Mammary epithelial cell (primary cell): ENCODE data around the gene ALDH1L2.

ENCODE experiments used
- CTCF ChIP-seq, 2 donors: IDR thresholded peaks in 1 of 2; conservative IDR thresholded peaks in 1 of 2; 2 replicates each; pipeline ENCODE4 v1.5.1; 2011 to 2012; ENCODE audit warnings: inconsistent platforms in 2 of 2, low read length in 2 of 2, mild to moderate bottlenecking in 2 of 2, control low read depth in 1 of 2, low read depth in 1 of 2; ENCODE audit not compliant: insufficient read depth in 1 of 2; ENCODE audit errors: extremely low read depth in 1 of 2
- EZH2 ChIP-seq: IDR thresholded peaks from 2 replicates; pipeline ENCODE4 v1.6.1; 2012; ENCODE audit warnings: low read length, inconsistent platforms, borderline replicate concordance

GRCh38 chr12:105025890-105026289, 58.4 kb downstream of the ALDH1L2 start:
- TF ChIP-seq CTCF (conservative IDR thresholded peaks at IDR 0.05 in 1 of 2, IDR thresholded peaks at IDR 0.05 in 1 of 2; ENCODE audit: extremely low read depth in 1 of 2, insufficient read depth in 1 of 2, low read depth in 1 of 2, low read length in 2 of 2) (no peak), EZH2 (no peak)
